HG03378 (cell line): ENCODE measurements around the gene MYO9B.
A peak's percentile ranks its signal among the peaks of the same experiment; 100 is the strongest.
"Not testable (repeated sequence)": the region's sequence is repeated elsewhere in the genome, so short reads cannot be mapped to it uniquely, and the experiment has no call there.

ENCODE experiments used
- ATAC-seq: cut with Tn5 transposase; IDR thresholded peaks from one replicate; pipeline ENCODE4 v1.9.1; 2021; ENCODE audit warnings: mild to moderate bottlenecking, moderate library complexity; ENCODE audit not compliant: unreplicated experiment

The MYO9B gene

DNA sequence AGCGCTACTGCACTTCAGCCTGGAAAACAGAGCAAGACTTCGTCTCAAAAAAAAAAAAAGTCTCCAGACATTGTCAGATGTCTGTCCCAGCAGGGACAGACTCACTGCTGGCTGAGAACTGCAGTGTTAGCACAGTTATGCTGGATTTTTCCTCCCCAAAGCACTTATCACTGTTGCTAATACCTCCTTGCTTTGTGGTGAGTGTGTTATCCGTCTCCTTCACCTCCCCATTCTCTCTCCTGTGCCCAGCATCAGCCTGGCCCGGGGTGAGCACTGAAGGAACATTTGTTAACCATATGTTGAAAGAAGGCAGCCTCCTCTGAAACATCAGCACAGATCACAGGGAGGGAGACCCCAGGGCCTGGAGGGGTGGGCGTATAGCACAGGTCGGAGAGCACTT, 11.3 kb downstream of the MYO9B start:
- ATAC-seq = no peak

GRCh38 chr19:17088552-17088951, 13.0 kb downstream of the MYO9B start:
- ATAC-seq = no peak

DNA sequence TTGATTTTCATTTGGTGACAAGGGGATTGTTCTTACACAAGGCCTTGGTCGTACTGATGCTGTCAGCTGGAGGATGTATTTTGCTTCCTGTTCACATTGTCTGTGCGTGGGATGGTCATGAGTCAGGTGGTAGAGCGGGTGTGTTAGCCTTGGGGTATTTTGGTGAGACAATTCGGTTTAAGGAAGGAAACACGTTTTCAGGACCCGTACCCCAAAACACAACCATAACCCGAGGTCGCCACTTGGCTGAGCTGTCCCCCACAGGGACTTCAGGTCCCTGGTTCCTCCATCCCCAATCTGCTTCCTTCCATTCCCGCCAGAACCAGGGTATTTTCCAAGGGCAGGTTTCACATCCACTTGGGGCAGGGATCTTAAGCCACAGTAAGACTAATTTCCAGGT, 15.0 kb downstream of the MYO9B start:
- no peak for ATAC-seq

DNA sequence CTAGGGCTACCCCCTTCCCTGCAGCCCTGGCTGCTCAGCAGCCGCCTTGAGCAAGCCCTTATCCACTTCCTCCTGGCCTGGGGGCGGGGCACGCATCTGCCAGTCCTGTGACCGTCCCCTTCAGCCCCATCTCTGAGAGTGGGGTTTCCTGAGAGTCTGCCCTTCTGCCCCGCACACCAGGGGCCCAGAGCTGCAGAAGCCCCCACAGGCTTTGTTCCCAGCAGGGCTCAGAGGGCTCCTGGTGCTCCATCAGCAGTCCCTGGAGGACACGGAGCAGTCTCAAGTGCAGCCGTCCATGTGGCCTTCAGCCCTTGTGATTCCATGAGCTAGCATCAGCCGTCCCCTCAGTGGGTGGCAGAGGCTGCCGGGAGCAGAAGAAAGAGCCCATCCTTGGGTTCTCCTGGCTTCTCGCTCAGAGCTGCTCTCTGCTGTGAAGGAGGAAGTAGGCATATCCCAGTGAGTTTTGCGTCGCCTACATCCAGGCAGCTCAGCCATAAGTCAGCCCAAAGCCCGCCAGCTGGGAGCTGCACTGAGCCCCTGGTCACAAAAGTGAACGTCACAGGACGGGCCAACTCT, 16.3 kb downstream of the MYO9B start:
- no peak for ATAC-seq

DNA sequence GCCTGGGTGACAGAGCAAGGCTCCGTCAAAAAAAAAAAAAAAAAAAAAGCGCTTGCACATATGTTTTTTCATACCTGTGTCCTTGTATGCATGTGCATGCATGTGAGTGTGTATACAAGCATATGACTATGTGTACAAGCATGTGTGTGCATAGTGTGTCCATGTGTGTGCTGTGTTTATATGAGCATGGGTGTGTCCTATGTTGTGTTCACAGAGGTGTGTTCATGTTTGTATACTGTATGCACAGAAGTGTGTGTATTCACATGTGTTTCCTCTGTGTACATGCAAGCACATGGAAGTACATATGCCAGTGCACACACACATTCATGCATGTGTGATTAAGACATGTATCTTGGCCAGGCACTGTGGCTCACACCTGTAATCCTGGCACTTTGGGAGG, 17.1 kb downstream of the MYO9B start:
- ATAC-seq = no peak

- not testable (repeated sequence) for ATAC-seq
Observed at GRCh38 chr19:17094694-17095093, 19.1 kb downstream of the MYO9B start.

GRCh38 chr19:17095141-17095919, 19.8 kb downstream of the MYO9B start:
- no peak for ATAC-seq

DNA sequence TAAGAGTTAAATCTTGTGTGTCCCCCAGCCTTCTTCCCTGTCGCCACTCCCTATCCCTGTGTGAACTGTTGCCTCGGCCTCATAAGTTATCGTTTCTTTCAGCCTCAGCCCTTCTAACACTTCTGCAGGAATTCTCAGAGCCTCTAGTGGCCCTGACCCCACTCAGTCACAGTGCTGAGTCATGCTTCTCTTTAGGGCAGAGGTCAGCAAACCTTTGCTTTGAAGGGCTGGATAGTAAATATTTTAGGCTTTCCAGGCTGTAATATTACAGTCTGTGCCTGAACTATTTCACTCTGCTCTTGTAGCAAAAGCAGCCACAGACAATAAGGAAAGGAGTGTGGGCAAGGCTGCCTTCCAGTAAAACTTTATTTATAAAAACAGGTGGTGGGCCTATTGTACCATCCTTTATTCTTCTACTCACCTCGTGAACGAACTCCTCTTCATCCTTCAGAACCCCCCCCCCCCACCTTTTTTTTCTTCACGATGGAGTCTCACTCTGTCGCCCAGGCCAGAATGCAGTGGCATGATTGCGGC, 22.1 kb downstream of the MYO9B start:
- no peak for ATAC-seq

GRCh38 chr19:17098326-17098725, 22.7 kb downstream of the MYO9B start:
- no peak for ATAC-seq

- no peak for ATAC-seq
Observed at GRCh38 chr19:17101686-17102628, 26.4 kb downstream of the MYO9B start.

GRCh38 chr19:17103177-17103576, 27.6 kb downstream of the MYO9B start:
- ATAC-seq = no peak

- no peak for ATAC-seq
Observed at GRCh38 chr19:17104679-17105078, 29.1 kb downstream of the MYO9B start.

- no peak for ATAC-seq
Observed at GRCh38 chr19:17105556-17105955, 30.0 kb downstream of the MYO9B start.

DNA sequence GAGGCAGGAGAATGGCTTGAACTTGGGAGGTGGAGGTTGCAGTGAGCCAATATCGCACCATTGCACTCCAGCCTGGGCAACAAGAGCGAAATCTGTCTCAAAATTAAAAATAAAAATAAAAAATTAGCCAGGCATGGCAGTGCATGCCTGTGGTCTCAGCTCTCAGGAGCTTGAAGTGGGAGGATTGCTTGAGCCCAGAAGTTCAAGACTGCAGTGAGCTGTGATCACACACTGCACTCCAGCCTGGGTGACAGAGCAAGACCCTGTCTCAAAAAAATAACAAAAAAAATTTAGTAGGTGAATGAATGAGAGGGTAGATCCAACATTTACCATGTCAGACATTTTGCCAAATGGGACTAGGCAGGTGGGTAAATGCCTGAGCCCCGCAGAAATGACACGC, 31.4 kb downstream of the MYO9B start:
- ATAC-seq = not testable (repeated sequence)

- no peak for ATAC-seq
Observed at GRCh38 chr19:17107546-17108452, 32.2 kb downstream of the MYO9B start.

- no peak for ATAC-seq
Observed at GRCh38 chr19:17108453-17108784, 32.8 kb downstream of the MYO9B start.

GRCh38 chr19:17109300-17109699, 33.7 kb downstream of the MYO9B start:
- no peak for ATAC-seq

- ATAC-seq = peak; percentile 37
Observed at GRCh38 chr19:17109962-17110598, 34.5 kb downstream of the MYO9B start.

DNA sequence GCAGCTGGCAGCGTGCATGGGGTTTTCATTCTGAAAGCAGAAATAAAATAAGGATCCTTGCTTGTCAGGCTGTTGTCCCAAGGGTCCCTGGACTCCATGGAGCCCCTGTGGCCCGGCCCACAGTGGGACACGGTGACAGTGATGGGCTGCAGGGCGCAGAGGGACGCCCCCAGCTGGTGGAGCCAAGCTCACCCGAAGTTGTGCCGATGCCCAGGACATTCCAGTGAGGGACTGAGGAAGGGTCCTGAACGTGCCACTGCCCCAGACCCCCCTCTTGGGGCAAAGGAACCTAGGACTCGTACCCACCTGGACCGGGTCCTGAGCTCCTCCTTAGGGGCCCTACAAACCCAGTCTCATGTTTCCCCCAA, 35.0 kb downstream of the MYO9B start:
- no peak for ATAC-seq

DNA sequence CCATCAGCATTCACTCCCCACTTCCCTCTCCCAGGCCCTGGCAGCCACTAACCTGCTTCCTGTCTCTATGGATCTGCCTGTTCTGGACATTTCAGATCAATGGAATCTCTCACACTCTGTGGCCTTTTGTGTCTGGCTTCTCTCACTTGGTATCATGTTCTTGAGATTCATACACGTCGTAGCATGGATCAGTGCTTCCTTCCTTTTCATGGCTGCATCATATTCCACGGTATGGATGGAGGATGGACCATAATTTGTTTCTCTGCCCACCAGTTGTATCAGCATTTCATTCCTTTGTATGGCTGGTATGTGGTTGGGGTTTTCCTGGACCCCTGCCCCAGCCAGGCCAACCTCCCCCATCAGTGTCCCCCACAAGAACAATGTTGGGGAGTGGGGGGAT, 36.2 kb downstream of the MYO9B start:
- no peak for ATAC-seq
